HEK293 (cell line): ENCODE measurements around the gene LRRC26.
A peak's percentile ranks its signal among the peaks of the same experiment; 100 is the strongest.

Experiments
- CTCF ChIA-PET: fragments of 350-600 bp; formaldehyde crosslinking; extraction: SDS; loops from one replicate; lab custom pipeline; 2021; ENCODE audit warnings: antibody characterized with exemption; lab: Yijun Ruan, JAX
- POLR2A ChIA-PET: fragments of 300-600 bp; formaldehyde crosslinking; extraction: SDS; loops from one replicate; lab custom pipeline; 2020; ENCODE audit warnings: antibody characterized with exemption, inconsistent platforms; lab: Yijun Ruan, JAX
- H3K27ac ChIP-seq: fragments of 200-500 bp; sonication (Bioruptor generic); 2 replicates; pipeline ENCODE4 v1.5.1; 2014; ENCODE audit warnings: low read depth, low read length, control low read depth, inconsistent platforms; ENCODE audit errors: extremely low read depth
- H3K36me3 ChIP-seq, 2 experiments: fragments of 200-500 bp in 1 of 2; sonication (Bioruptor generic) in 1 of 2; 1 replicate in 1 of 2; 2 replicates in 1 of 2; pipeline ENCODE4 v1.5.1; 2014 to 2017; ENCODE audit warnings: inconsistent platforms in 2 of 2, low read length in 2 of 2; ENCODE audit not compliant: control insufficient read depth in 2 of 2, insufficient read depth in 1 of 2
- H3K4me1 ChIP-seq: fragments of 200-500 bp; sonication (Bioruptor generic); 2 replicates; pipeline ENCODE4 v1.5.1; 2014; ENCODE audit warnings: mild to moderate bottlenecking, low read length, inconsistent platforms; ENCODE audit not compliant: control insufficient read depth, insufficient read depth
- H3K4me3 ChIP-seq: 2 replicates; pipeline ENCODE4 v1.5.1; 2011; ENCODE audit warnings: low read depth, mild to moderate bottlenecking, control low read depth, low read length, moderate library complexity
- H3K9me3 ChIP-seq: fragments of 200-500 bp; sonication (Bioruptor generic); 2 replicates; pipeline ENCODE4 v1.5.1; 2014; ENCODE audit warnings: low read depth, low read length, inconsistent platforms; ENCODE audit not compliant: control insufficient read depth, insufficient read depth
- BCL6B ChIP-seq: fragments of 450-650 bp; formaldehyde crosslinking; IDR thresholded peaks from 2 replicates; pipeline ENCODE4 v1.5.1; 2017; ENCODE audit warnings: missing biosample characterization, missing genetic modification characterization
- CTCF ChIP-seq: fragments of 450-650 bp; formaldehyde crosslinking; IDR thresholded peaks from 2 replicates; pipeline ENCODE4 v1.5.1; 2016; ENCODE audit warnings: missing biosample characterization, missing genetic modification characterization
- GLIS1 ChIP-seq: fragments of 450-650 bp; formaldehyde crosslinking; IDR thresholded peaks from 2 replicates; pipeline ENCODE4 v1.5.1; 2016; ENCODE audit warnings: missing biosample characterization, missing genetic modification characterization
- KLF17 ChIP-seq: fragments of 450-650 bp; formaldehyde crosslinking; IDR thresholded peaks from 2 replicates; pipeline ENCODE4 v1.5.1; 2016; ENCODE audit warnings: missing biosample characterization, missing genetic modification characterization
- PATZ1 ChIP-seq: fragments of 450-650 bp; formaldehyde crosslinking; IDR thresholded peaks from 2 replicates; pipeline ENCODE4 v1.5.1; 2016; ENCODE audit warnings: missing biosample characterization, missing genetic modification characterization
- RBAK ChIP-seq: fragments of 450-650 bp; formaldehyde crosslinking; IDR thresholded peaks from 2 replicates; pipeline ENCODE4 v1.5.1; 2016; ENCODE audit warnings: missing biosample characterization, missing genetic modification characterization
- SCRT2 ChIP-seq: fragments of 450-650 bp; formaldehyde crosslinking; IDR thresholded peaks from 2 replicates; pipeline ENCODE4 v1.5.1; 2016; ENCODE audit warnings: missing biosample characterization, missing genetic modification characterization
- WT1 ChIP-seq: fragments of 450-650 bp; formaldehyde crosslinking; IDR thresholded peaks from 2 replicates; pipeline ENCODE4 v1.5.1; 2016; ENCODE audit warnings: missing biosample characterization, missing genetic modification characterization
- ZBTB1 ChIP-seq: fragments of 450-650 bp; formaldehyde crosslinking; IDR thresholded peaks from 2 replicates; pipeline ENCODE4 v1.5.1; 2016; ENCODE audit warnings: missing biosample characterization, missing genetic modification characterization
- ZBTB48 ChIP-seq: fragments of 450-650 bp; formaldehyde crosslinking; IDR thresholded peaks from 2 replicates; pipeline ENCODE4 v1.5.1; 2016; ENCODE audit warnings: missing biosample characterization, missing genetic modification characterization
- ZBTB8A ChIP-seq: fragments of 450-650 bp; formaldehyde crosslinking; IDR thresholded peaks from 2 replicates; pipeline ENCODE4 v1.5.1; 2016; ENCODE audit warnings: missing biosample characterization, missing genetic modification characterization
- ZIC2 ChIP-seq: fragments of 450-650 bp; formaldehyde crosslinking; IDR thresholded peaks from 2 replicates; pipeline ENCODE4 v1.5.1; 2016; ENCODE audit warnings: missing biosample characterization, missing genetic modification characterization
- ZNF19 ChIP-seq: fragments of 450-650 bp; formaldehyde crosslinking; IDR thresholded peaks from 2 replicates; pipeline ENCODE4; 2016; ENCODE audit warnings: missing biosample characterization, missing genetic modification characterization, low read depth
- ZNF211 ChIP-seq: fragments of 450-650 bp; formaldehyde crosslinking; IDR thresholded peaks from 2 replicates; pipeline ENCODE4 v1.5.1; 2016; ENCODE audit warnings: low read depth, missing biosample characterization, missing genetic modification characterization
- ZNF23 ChIP-seq: fragments of 450-650 bp; formaldehyde crosslinking; IDR thresholded peaks from 2 replicates; pipeline ENCODE4 v1.5.1; 2016; ENCODE audit warnings: missing biosample characterization, missing genetic modification characterization, borderline replicate concordance
- ZNF26 ChIP-seq: fragments of 450-650 bp; formaldehyde crosslinking; IDR thresholded peaks from 2 replicates; pipeline ENCODE4 v1.5.1; 2016; ENCODE audit warnings: missing biosample characterization, missing genetic modification characterization
- ZNF341 ChIP-seq: fragments of 450-650 bp; formaldehyde crosslinking; IDR thresholded peaks from 2 replicates; pipeline ENCODE4; 2016; ENCODE audit warnings: low read depth, missing biosample characterization, missing genetic modification characterization
- ZNF354C ChIP-seq: fragments of 450-650 bp; formaldehyde crosslinking; IDR thresholded peaks from 2 replicates; pipeline ENCODE4 v1.5.1; 2016; ENCODE audit warnings: missing biosample characterization, missing genetic modification characterization, low read depth, borderline replicate concordance
- ZNF366 ChIP-seq: fragments of 450-650 bp; formaldehyde crosslinking; conservative IDR thresholded peaks from 2 replicates; pipeline ENCODE4 v1.5.1; 2016; ENCODE audit warnings: missing biosample characterization, missing genetic modification characterization
- ZNF404 ChIP-seq: fragments of 450-650 bp; formaldehyde crosslinking; IDR thresholded peaks from 2 replicates; pipeline ENCODE4 v1.5.1; 2017; ENCODE audit warnings: missing biosample characterization, missing genetic modification characterization
- ZNF426 ChIP-seq: fragments of 450-650 bp; formaldehyde crosslinking; IDR thresholded peaks from 2 replicates; pipeline ENCODE4 v1.5.1; 2017; ENCODE audit warnings: missing biosample characterization, missing genetic modification characterization, mild to moderate bottlenecking, inconsistent platforms, moderate library complexity
- ZNF660 ChIP-seq: fragments of 450-650 bp; IDR thresholded peaks from 2 replicates; pipeline ENCODE4 v1.5.1; 2018; ENCODE audit warnings: missing biosample characterization, mild to moderate bottlenecking, missing genetic modification characterization
- ZNF677 ChIP-seq: fragments of 450-650 bp; IDR thresholded peaks from 2 replicates; pipeline ENCODE4 v1.5.0; 2018; ENCODE audit warnings: missing biosample characterization, mild to moderate bottlenecking, missing genetic modification characterization, moderate library complexity
- ZNF692 ChIP-seq: fragments of 450-650 bp; formaldehyde crosslinking; IDR thresholded peaks from 2 replicates; pipeline ENCODE4 v1.5.1; 2016; ENCODE audit warnings: missing biosample characterization, missing genetic modification characterization
- ZNF701 ChIP-seq: fragments of 450-650 bp; formaldehyde crosslinking; IDR thresholded peaks from 2 replicates; pipeline ENCODE4 v1.5.1; 2016; ENCODE audit warnings: missing biosample characterization, missing genetic modification characterization
- ZNF791 ChIP-seq: fragments of 450-650 bp; formaldehyde crosslinking; IDR thresholded peaks from 2 replicates; pipeline ENCODE4 v1.5.1; 2016; ENCODE audit warnings: missing biosample characterization, missing genetic modification characterization
- ZSCAN18 ChIP-seq: fragments of 450-650 bp; formaldehyde crosslinking; IDR thresholded peaks from 2 replicates; pipeline ENCODE4 v1.5.1; 2016; ENCODE audit warnings: missing biosample characterization, missing genetic modification characterization

Gene LRRC26

GRCh38 chr9:137195525-137196220, 25.8 kb upstream of the LRRC26 start:
- ChIA-PET POLR2A (interaction anchor here (0.6 to 3.1 kb wide), 7 partner anchors 21 to 66 kb away, joined by 3 to 18 read pairs (median 4); partner anchors contain the start of gene TUBB4B), CTCF (interaction anchor here (0.6 to 1.9 kb wide), 11 partner anchors 11 to 441 kb away, joined by 3 to 10 read pairs (median 3); partner anchors contain the start of gene RNF224)
- no peak for TF ChIP-seq CTCF (tag by site-specific recombination)
- TF ChIP-seq KLF17, result peak; percentile 46; the same call in 1 of the 2 replicates
- peak; percentile 35; the same call in 1 of the 2 replicates for TF ChIP-seq ZNF366 (tag by site-specific recombination)
- TF ChIP-seq ZNF677 (tag by site-specific recombination), result no peak
- 0 out of 2 replicates have a peak, but pooled peaks have one; percentile 16 for TF ChIP-seq WT1 (tag by site-specific recombination)
- TF ChIP-seq ZNF426 (tag by site-specific recombination), result no peak
- TF ChIP-seq PATZ1 (tag by site-specific recombination), result peak; percentile 64
- TF ChIP-seq ZNF341, result no peak
- peak; percentile 45 for TF ChIP-seq GLIS1 (tag by site-specific recombination)
- TF ChIP-seq ZIC2 (tag by site-specific recombination), result peak; percentile 77
- no peak for TF ChIP-seq ZNF404 (tag by site-specific recombination)
- TF ChIP-seq ZBTB48 (tag by site-specific recombination), result peak; percentile 51; the same call in 1 of the 2 replicates
- no peak for TF ChIP-seq ZBTB1 (tag by site-specific recombination)
- no peak for TF ChIP-seq ZNF19 (tag by site-specific recombination)
- peak; percentile 39; the same call in 1 of the 2 replicates for TF ChIP-seq ZBTB8A (tag by site-specific recombination)
- TF ChIP-seq ZNF791 (tag by site-specific recombination), result no peak
- no peak for TF ChIP-seq ZNF26
- TF ChIP-seq SCRT2 (tag by site-specific recombination), result peak; percentile 74
- TF ChIP-seq BCL6B (tag by site-specific recombination), result no peak
- TF ChIP-seq ZNF660 (tag by site-specific recombination), result no peak
- TF ChIP-seq ZNF23 (tag by site-specific recombination), result no peak
- no peak for TF ChIP-seq ZNF211
- TF ChIP-seq ZNF701 (tag by site-specific recombination), result no peak
- no peak for TF ChIP-seq ZNF354C (tag by site-specific recombination)
- no peak for TF ChIP-seq RBAK (tag by site-specific recombination)
- TF ChIP-seq ZSCAN18 (tag by site-specific recombination), result no peak
- TF ChIP-seq ZNF692 (tag by site-specific recombination), result no peak

More at GRCh38 chr9:137195525-137196220, 25.8 kb upstream of the LRRC26 start:
- H3K4me1 ChIP-seq, result peaks cover 5% of the 10 kb centered on the region; the same call in 1 of the 2 replicates
- no peaks in the 10 kb centered on the region for H3K9me3 ChIP-seq
- peaks cover 0 to 20% of the 10 kb centered on the region in 2 experiments; a peak in 1 of 3 replicates for H3K36me3 ChIP-seq
- no peak overlapping the region for H3K27ac ChIP-seq
- no peak overlapping the region for H3K4me3 ChIP-seq
